Glomerular visceral epithelial cell (primary cell): ENCODE data around the gene LENG9.
"Not testable (repeated sequence)": the region's sequence is repeated elsewhere in the genome, so short reads cannot be mapped to it uniquely, and the experiment has no call there.

Experiments
- DNase-seq: peaks from one replicate; pipeline ENCODE4 v3.0.0-alpha.2; 2016; ENCODE audit errors: extremely low spot score

Gene LENG9

DNA sequence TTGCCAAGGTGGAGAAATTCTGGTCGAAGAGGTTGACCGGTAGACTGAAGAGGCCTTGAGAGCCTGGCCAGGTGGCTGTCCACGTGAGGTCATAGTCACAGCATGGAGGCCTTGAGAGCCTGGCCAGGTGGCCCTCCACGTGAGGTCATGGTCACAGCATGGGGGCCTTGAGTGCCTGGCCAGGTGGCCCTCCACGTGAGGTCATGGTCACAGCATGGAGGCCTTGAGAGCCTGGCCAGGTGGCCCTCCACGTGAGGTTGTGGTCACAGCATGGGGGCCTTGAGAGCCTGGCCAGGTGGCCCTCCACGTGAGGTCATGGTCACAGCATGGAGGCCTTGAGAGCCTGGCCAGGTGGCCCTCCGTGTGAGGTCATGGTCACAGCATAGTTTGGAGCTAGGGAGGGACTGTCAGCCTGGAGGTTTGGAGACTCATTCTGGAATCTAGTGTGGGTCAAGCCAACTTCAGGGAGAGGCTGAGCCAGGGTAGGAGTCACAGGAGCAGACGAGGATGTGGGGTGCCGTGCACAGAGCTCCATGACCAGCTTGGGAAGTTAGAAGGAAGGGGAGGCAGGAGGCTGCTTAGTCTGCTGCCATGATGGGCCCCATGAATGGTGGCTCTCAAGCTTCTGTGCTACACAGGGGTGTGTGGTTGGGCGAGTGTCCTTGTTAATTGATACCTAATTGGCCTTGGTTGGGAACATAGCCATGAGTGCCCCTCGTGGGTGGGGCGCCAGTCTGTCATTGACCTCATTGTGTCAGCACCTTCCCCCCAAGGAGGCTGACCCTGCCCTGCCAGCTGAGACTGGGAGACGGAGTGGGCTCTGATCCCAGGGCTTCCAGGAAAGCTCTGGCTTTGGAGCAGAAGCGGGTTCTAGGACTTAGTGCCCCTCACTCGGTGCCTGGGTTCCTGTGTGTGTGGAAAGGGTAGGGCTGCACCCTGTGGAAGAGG is 4.0 kb downstream of the LENG9 start:
- DNase-seq: no peak

DNA sequence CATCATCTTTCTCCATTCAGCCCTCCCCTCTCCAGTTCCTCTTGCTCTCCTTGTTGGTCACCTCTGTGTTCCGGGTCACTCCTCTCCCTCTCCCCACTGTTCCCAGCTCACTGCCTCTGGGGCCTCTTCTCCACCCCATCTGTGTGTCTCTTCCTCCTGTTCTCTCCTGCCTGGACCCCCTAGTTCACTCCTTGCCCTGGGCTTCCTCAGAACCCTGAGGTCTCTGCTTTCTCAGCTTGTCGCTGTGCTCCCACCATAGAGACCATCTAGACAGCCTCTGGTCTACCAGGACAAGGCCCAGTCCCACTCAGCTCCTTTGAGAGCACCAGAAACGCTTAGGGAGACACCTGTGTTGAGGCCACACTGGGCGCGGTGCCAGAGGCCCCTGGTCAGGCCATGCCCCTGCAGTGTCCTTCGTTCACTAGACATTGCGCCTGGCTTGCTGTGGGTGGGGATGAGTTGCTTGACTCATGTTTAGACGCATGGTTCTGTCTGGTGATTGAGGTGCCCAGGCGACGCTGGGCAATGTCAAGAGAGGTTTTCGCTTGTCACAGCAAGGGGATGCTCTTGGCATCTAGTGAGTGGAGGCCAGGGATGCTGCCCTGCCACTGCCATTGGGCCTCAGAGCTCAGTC is 4.8 kb downstream of the LENG9 start:
- no peak for DNase-seq

DNA sequence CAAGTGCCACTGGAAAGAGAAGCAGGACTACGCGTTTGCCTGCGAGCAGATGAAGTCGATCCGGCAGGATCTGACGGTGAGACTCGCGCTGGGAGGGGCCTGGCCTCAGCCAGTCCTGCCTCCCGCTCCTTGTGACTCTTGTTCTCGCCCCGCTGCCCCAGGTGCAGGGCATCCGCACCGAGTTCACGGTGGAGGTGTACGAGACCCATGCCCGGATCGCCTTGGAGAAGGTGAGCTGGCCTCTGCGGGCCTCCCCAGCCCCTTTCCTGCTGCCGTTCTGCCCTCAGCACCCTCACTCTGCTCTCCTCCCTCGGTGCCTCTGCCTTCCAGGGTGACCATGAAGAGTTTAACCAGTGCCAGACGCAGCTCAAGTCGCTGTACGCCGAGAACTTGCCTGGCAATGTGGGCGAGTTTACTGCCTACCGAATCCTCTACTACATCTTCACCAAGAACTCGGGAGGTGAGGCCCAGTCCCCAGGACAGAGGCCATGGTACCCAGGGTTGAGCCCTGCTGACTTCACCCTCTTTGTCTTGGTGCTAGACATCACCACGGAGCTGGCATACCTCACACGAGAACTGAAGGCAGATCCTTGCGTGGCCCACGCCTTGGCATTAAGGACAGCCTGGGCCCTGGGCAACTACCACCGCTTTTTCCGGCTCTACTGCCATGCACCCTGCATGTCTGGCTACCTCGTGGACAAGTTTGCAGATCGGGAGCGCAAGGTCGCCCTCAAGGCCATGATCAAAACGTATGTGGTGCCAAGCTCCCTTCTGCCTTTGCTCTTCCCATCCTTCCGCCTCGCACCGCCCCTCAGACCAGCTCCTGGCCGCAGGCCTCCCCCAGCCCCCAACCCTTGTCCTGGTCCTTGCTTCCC is 5.6 kb downstream of the LENG9 start:
- no peak for DNase-seq

DNA sequence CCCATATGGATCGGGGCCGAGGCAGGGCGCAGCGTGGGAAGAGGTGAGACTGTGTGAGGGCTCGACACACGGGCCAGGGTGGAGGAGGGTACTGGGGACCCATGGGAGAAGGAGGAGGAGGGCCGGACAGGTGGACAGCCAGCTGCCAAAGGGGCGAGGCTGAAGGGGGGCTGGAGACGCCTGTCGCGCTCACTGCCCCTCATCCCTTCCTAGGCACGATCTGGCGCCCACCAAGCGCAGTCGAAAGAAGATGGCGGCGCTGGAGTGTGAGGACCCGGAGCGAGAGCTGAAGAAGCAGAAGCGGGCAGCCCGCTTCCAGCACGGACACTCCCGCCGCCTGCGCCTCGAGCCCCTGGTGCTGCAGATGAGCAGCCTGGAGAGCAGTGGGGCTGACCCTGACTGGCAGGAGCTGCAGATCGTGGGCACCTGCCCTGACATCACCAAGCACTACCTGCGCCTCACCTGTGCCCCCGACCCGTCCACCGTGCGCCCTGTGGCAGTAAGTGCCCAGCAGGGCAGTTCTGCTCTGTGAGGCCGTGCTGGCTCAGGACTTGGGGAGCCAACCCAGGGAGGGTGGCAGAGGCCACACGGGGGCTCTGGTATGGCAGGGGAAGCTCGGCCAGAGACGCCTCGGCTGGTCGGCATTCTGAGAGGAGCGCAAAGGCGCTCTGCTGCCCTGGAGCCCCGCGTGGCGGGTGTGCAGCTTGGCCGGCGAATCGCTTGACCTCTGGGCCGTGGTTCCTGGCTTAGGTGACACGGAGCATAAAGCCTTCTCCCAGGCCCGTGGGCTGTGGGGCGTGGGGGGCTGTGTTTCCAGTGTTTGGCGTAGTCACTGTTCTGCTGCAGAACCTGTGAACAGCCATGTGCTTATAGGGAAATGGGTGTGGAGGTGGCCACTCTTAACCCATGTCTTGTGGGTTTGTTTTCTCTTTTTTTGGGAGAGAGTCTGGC is 6.9 kb downstream of the LENG9 start:
- DNase-seq: no peak

DNA sequence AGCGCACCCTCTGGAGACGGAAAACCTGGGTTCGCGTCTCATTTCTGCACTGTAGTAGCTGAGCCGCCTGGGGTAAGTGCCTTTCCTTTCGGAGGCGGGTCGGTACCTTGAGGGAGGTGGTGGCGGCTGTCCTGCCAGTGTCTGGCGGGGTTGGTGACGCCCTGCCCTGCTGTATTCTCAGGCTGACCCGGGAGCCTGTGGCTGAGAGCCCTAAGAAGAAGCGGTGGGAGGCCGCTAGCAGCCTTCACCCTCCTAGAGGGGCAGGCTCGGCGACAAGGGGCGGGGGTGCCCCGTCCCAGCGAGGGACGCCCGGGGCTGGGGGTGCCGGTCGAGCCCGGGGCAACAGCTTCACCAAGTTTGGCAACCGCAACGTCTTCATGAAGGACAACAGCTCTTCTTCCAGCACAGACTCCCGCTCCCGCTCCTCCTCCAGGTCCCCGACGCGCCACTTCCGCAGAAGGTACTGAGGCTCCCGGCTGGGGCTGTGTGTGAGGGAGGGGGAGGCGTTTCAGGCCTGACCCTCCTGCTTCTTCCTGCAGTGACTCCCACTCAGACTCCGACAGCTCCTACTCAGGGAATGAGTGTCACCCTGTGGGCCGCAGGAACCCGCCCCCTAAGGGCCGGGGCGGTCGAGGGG is 7.7 kb downstream of the LENG9 start:
- DNase-seq: no peak

DNA sequence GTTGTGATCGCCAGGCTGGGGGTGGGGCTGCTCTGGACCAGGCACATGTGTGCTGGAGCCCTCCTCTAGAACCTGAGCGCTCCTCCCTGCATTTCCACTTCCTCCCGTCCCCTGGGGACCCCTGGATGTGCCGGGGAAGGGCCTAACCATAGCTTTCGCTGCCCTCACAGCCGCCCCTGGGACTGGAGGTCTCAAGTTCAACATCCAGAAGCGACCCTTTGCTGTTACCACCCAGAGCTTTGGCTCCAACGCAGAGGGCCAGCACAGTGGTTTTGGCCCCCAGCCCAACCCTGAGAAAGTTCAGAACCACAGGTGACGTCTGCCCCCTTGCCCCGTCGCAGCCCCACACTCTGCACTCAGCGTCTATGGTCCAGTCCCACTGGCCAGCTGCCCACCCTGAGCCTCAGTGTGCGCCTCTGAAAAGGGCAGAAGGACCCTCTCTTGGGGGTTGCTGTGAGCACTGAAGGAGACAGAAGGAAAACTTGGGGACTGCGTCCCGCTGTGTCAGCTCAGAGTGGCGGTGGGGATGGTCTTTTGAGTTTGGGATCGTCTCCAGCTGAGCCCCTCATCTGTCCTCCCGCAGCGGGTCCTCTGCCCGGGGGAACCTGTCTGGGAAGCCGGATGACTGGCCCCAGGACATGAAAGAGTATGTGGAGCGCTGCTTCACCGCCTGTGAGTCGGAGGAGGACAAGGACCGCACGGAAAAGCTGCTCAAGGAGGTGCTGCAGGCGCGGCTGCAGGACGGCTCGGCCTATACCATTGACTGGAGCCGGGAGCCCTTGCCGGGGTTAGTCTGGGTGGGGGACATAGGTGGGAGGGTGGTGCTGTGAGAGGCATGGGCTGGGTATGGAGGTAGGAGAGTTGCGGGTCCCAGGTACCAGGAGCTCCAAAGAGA is 8.6 kb downstream of the LENG9 start:
- DNase-seq: no peak

DNA sequence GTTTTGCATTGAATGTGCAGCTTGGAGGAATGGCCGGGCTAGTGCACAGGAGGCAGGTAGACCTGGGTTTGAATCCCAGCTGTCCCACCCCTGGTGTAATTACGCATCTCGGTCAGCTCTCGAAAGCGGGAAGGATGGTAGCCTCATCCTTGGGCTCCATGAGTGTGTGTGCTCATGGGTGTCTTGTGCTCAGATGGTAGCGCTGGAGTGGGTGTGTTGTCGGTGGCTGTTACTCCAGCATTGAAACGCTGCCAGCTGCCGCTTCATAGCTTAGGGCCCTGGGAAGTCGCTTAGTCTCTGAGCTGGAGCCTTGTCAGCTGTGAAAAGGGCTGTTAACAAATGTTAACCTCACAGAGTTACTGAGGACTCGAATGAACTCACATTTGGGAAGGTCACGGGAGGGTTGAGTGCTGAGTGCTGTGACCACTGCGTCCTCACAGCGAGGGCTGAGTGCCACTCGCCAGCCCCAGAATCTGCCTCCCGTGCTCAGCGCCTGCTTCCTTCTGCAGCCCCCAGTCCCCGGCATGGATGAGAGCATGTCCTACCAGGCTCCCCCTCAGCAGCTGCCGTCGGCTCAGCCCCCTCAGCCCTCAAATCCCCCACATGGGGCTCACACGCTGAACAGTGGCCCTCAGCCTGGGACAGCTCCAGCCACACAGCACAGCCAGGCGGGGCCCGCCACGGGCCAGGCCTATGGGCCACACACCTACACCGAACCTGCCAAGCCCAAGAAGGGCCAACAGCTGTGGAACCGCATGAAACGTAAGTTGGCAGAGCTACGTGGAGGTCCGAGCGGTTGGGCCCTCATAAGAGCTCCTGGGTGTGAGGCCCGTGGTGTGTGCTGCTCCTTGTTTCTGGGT is 9.4 kb downstream of the LENG9 start:
- DNase-seq: no peak

DNA sequence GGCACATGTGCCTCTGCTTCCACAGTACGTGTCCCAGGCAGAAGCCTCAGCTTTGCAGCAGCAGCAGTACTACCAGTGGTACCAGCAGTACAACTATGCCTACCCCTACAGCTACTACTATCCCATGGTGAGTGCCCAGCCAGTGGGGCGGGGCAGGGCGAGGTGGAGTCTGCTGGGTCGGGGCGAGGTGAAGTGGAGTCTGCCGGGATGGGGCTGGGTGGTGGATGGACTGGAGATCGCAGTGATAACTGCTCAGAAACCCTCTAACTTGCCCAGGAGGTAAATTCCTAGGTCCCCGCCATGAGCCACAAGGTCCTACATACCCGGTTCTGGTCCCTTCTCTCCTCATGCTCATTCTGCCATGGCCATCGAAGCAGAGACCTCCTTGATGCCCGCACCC is 11.0 kb downstream of the LENG9 start:
- DNase-seq: no peak

DNA sequence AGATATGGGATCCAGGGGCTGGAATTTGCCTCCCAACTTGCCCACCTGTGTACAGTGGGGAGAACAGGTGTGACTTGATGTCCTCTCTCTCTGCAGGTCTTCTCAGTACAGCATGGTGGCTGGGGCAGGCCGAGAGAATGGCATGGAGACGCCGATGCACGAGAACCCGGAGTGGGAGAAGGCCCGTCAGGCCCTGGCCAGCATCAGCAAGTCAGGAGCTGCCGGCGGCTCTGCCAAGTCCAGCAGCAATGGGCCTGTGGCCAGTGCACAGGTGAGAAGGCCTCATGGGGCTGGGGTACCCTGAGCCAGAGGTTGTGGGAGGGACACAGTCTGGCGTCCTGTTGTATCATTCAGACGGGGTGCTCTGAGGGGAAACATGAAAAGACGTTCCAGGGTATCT is 11.6 kb downstream of the LENG9 start:
- DNase-seq: no peak

DNA sequence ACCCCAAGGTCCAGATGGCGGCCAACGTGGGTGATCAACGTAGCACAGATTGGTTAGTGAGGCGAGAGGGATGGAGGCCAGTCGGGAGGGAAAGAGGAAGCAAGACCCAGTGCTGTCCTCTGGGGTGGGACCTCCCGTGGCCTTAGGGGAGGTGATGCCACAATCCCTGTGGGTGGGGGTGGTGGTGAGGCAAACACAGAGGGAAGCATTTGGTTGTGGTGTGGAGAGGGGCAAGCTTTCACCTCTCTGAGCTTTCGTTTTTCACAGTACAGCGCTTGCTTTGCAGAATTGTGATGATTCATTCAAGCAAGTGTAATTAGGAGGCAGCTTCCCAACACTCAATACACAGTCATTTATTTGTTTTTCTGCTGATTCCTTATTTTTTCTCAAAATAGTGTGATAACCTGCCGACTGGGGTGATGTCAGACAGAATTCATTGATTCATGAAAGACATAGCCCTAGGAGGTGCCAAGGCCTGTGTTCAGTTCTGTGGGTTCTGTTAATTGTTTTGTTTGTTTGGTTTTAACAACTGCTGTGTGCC is 12.2 kb downstream of the LENG9 start:
- peak; percentile 32 for DNase-seq

DNA sequence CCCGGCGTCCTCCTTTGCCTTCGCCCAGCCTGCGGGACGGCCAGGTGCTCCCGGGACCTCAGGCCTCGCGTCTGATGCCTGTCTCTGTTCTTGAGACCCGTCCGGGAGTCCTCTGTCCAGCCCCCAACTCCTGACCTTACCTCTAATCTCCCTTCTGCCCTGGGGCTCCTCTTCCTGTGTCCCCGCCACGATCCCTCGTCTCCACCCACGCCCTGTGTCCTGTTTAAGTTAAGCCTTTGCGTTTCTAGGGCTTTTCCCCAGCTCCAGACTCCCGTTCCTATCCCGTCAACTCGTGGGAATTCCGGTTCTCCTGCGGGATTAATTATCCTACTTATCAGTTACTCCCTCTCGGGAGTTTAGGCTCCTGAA is 13.9 kb downstream of the LENG9 start:
- no peak for DNase-seq

DNA sequence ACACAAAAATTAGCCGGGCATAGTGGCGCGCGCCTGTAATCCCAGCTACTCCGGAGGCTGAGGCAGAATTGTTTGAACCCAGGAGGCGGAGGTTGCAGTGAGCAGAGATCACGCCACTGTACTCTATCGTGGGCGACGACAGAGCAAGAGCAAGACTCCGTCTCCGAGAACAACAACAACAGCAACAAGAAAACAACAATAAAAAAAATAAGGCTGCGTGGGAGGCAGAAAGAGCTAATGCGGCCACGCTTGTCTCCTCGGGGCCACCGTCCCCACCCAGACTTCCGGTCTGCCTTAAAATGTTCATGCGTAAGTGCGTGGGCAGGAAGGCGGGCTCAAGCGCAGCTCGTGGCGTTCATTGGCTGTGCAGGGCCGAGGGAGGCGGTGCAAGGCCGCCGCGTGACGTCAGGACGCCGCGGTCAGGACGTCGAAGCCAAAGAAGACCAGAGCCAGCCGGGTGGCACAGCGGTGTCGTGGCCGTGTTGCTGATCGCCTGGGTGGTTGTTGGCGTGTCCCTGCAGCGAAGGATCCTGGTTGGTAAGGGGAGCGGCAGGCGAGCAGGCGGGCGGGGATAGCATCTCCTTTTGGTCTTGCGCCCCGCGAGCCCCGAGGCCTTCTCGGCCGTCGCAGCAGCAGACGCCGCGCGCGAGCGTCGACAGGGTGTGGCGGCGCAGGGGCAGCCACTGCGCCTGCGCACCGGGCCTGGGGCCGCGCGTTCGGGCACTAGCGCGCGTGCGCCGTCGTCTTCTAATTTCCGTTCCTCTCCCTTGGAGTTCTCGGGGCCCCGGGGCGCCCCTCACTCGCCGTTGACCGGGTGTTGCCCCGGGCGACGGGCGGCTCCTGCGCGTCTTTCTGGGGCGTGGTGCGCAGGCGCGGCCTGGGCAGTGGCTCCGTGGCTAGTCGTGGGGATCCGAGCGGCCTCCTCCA is 14.5 kb downstream of the LENG9 start, which contains the start of gene LENG8:
TSS of gene LENG8 (plus strand) at position 426 of the 927 bp plus-strand sequence. CDS start 2,146 bp downstream, outside the sequence.
- peak; percentile 98 for DNase-seq

DNA sequence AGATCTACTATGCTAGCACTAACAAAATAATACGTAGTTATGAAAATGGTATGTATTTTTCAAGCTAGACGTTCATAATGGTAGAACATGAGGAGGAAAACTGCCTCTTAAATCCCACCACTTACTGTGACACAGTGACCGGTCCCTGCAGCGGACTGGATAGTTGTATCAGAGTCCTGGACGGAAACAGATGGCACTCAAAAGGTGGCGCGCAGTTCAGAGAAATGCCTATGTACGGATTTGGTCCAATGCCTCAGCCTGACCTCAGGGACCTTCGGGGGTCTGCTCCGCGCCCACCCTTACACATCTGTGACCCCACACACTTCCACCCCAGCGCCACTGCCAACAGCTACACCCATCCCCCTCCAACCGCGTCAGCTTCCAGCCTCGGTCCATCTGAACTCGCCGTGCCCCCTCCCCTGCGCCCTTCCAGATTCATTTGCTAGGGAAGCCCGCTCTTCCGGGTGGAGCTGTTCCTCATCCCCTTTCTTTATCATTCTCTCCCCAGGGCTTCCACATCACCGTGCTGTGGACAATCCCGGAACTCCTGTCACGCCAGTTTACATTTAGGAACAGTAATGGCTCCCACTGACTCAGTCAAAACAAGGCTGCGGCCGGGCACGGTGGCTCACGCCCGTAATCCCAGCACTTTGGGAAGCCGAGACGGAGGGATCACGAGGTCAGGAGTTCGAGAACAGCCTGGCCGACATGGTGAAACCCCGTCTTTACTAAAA is 15.4 kb downstream of the LENG9 start:
- peak; percentile 60 for DNase-seq

DNA sequence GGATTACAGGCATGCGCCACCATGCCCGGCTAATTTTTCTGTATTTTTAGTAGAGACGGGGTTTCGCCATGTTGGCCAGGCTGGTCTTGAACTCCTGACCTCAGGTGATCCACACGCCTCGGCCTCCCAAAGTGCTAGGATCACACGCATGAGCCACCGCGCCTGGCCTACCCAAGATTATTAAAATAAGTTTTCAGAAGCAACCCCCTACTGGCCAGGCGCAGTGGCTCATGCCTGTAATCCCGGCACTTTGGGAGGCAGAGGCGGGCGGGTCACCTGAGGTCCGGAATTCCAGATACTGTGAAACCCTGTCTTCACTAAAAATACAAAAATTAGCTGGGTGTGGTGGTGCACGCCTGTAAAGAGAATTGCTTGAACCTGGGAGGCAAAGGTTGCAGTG is 17.2 kb downstream of the LENG9 start:
- DNase-seq: not testable (repeated sequence)

DNA sequence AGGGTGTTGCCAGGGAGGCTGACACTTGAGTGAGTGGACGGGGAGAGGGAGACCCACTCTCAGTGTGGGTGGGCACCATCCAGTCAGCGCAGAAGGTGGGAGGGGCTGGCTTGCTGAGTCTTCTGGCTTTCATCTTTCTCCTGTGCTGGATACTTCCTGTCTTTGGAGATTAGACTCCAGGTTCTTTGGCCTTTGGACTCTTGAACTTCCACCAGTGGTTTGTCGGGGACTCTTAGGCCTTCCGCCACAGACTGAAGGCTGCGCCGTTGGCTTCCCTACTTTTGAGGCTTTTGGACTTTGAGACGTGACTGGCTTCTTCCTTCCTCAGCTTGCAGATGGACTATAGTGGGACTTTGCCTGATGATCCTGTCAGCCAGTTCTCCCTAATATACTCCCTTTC is 18.8 kb downstream of the LENG9 start:
- DNase-seq: no peak

DNA sequence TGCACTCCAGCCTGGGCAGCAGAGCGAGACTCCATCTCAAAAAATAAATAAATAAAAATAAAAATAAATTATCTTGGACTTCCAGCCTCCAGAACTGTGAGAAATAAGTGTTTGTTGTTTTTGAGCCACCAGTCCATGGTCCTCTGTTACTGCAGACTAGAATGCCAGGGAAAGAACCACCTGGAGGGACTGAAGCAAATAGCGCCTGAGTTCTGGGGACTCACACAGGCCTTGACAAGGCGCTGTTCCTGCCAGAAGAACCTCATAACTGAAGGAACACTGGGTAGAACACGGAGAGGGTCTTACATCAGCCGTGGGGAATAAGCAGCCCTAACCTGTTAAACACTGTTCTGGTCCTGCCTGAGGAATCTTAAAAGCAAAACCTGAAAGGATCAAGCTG is 22.9 kb downstream of the LENG9 start:
- DNase-seq: no peak
